ENCODE measurements around the gene CCL24.
A peak's percentile ranks its signal among the peaks of the same experiment; 100 is the strongest.
"Not testable (repeated sequence)": the region's sequence is repeated elsewhere in the genome, so short reads cannot be mapped to it uniquely, and the experiment has no call there.

CCL24 gene, protein sequence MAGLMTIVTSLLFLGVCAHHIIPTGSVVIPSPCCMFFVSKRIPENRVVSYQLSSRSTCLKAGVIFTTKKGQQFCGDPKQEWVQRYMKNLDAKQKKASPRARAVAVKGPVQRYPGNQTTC

DNA sequence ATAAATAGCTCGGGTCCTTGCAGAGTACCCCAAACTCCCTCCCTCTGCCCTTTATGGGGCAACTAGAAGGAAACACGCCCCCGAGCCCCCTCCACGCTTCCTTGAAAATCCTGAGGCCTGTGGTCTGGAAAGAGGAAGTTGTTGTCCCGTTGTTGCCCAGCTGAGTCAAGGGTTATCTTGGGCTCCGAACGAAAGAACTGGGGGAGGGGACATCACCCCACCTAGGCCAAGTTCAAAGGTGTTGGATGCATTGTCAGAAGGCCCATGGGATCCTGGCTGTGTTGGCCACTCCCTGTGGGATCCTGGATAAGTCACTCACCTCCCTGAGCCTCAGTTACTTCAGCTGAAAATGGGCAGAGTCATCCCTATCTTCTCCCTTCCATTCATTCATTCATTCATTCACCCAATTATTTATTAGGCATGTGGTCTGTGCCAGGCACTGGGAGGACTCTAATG is at the start of gene CCL24:
Gene CCL24, minus strand, starts transcription at position 26 of the 456 bp plus-strand sequence. CDS start 91 bp downstream, outside the sequence.
- no peak for DNase-seq

DNA sequence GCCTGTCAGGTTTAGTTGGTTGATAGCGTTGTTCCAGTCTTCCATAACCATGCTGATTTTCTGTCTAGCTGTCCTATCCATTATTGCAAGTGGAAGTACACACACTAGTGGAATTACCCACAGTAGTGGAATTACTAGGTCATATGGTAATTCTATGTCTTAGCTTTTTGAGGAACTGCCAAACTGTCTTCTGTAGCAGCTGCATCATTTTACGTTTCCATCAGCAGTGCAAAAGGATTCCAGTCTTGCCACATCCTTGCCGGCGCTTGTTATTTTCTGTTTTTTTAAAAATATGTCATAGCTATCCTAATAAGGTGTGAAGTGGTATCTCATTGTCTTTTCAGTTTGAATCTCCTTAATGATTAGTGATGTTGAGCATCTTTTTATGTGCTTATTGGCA is 48.0 kb upstream of the CCL24 start:
- DNase-seq: no peak

DNA sequence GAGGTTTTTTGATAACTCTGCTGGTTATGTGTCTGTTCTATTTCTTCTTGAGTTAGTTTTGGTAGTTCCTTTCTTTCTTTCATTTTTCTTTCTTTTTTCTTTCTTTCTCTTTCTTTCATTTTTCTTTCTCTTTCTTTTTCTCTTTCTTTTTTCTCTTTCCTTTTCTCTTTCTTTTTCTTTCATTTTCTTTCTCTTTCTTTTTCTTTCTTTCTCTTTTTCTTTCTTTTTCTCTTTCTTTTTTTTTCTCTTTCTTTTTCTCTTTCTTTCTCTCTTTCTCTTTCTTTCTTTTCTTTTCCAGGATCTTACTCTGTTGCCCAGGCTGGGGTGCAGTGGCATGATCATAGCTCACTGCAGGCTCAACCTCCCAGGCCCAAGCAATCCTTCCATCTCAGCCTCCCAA is 44.8 kb upstream of the CCL24 start:
- DNase-seq: no peak

DNA sequence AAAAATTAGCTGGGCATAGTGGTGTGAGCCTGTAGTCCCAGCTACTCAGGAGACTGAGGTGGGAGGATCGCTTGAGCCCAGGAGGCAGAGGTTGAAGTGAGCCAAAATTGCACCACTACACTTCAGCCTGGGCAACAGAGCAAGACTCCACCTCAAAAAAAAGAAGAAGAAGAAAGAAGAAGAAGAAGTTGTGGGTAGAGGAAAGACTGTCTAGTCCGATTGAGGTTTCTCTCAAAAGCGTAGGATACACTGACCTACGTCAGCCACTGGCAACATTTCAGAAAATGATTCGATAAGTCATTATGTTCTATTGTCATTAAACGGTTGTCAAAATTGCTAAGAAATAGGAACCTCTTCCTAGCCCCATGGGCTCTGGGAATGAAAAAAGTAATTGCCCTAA is 42.9 kb upstream of the CCL24 start:
- no peak for DNase-seq

DNA sequence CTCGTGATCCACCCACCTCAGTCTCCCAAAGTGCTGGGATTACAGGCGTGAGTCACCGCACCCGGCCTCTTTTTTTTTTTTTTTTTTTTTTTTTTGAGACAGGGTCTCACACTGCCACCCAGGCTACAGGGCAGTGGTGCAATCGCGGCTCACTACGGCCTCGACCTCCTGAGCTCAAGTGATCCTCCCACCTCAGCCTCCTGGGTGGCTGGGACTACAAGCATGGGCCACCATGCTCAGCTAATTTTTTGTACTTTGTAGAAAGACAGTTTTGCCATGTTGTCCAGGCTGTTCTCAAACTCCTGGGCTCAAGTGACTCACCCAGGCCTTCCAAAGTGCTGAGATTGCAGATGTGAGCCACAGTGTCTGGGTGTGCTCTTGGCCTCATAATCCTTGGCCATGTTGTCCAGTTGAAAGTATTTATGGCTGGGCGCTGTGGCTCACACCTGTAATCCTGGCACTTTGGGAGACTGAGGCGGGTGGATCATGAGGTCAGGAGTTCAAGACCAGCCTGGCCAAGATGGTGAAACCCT is 41.3 kb upstream of the CCL24 start:
- not testable (repeated sequence) for DNase-seq

DNA sequence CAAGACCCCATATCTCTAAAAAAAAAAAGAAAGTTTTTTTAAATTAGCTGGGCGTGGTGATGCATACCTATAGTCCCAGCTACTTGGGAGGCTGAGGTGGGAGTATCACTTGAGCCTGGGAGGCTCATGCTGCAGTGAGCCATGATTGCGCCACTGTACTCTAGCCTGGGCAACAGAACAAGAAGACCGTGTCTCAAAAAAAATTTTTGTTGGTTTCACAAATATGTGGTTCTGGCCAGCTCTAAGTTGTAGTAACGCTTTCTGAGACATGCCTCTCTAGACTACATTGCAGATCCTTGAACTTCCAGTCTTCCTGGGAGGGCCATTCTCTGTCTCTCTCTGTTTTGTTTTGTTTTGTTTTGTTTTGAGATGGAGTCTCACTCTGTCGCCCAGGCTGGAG is 40.6 kb upstream of the CCL24 start:
- DNase-seq: no peak

DNA sequence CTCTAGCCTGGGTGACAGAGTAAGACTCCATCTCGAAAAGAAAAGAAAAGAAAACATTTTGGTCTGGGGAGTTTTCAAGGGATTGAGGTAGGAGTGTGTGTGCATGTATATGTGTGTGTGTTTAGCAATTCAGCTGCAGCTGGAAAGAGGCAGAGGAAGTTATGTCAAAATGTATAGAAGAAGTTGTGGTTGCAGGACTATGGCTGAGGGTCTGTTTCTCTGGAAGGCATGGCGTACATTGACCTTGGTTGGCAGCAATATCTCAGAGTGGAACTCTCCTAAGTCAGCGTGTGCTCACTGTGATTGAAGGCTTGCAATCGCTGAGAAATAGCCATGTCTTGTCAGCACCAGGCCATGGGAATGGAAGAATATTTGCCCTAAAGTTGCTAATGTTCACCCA is 36.6 kb upstream of the CCL24 start:
- no peak for DNase-seq

DNA sequence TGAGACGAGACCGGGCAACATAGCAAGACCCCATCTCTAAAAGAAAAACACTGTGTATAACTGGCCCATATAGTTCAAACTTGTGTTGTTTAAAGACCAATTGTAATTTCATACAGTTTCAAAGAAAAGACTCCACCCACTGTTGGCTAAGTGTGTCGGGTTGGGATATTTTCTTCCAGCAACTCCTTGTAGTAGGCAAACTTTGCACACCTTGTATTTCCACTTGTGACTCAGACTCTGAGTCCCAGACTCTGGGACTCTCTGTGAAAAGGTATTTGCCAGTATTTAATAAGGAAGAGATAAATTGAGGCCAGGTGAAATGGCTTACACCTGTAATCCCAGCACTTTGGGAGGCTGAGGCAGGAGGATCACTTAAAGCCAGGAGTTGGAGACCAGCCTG is 36.0 kb upstream of the CCL24 start:
- no peak for DNase-seq

DNA sequence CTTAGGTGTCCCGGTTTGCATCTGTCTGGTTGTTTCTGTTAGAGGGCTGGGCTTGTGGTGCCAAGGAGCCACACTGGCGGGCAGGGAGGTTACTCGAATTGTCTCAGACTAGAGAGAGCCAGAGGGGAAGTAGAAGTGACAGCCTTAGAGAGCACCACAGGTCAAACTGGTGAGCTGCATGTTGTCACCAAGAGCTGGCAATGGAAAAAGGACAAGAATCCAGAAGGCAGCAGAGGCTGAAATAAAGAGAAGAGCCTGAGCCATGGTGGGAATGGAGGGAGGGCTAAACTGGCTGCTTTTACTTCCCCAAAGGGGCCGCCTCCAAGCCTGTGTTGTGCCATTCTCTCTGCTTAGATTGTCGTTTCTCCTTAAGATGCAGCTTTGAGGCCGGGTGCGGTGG is 34.1 kb upstream of the CCL24 start:
- DNase-seq: no peak

DNA sequence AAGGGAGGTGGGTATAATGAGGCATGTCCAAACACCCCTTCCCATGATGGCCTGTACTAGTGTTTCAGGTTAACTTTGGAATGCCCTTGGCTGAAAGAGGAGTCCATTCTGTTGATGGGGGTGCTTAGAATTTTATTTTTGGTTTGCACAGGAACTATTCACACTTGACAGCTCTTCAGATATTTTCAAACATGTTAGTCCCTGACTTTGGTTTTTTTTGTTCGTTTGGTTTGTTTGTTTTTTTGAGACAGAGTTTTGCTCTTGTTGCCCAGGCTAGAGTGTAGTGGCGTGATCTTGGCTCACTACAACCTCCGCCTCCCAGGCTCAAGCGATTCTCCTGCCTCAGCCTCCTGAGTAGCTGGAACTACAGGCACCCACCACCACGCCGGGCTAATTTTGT is 31.5 kb upstream of the CCL24 start:
- not testable (repeated sequence) for DNase-seq

DNA sequence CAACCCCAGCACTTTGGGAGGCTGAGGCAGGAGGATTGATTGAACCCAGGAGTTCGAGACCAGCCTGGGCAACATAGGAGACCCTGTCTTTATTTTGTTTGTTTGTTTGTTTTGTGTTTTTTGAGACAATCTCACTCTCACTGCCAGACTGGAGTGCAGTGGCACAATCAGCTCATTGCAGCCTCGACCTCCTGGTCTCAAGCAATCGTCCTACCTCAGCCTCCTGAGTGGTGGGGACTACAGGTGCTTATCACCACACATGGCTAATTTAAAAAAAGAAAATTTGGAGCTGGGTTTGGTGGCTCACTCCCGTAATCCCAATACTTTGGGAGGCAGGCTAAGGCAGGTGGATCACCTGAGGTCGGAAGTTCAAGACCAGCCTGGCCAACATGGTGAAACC is 30.6 kb upstream of the CCL24 start:
- DNase-seq: no peak

DNA sequence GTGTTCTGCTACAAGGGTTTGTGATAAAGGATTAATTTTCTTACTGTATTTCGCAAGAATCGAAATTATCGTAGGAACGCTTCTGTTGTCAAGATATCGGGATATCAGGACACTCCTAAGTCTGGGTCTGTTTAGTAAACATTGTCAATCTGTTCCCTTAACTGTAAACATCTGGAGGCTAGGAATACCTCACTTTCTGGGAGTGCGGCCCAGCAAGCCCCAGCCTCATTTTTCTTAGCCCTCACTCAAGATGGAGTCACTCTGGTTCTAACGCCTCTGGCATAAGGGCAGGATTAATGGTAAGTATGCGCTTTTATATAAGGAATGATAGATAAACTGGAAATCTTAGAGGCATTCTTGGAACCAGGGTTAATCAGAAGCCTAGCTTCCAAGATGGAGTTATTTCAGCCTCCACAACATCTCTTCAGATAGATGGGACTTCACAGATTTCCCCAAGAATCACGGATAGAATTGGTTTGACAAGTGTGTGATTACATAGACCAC is 30.1 kb upstream of the CCL24 start:
- no peak for DNase-seq

DNA sequence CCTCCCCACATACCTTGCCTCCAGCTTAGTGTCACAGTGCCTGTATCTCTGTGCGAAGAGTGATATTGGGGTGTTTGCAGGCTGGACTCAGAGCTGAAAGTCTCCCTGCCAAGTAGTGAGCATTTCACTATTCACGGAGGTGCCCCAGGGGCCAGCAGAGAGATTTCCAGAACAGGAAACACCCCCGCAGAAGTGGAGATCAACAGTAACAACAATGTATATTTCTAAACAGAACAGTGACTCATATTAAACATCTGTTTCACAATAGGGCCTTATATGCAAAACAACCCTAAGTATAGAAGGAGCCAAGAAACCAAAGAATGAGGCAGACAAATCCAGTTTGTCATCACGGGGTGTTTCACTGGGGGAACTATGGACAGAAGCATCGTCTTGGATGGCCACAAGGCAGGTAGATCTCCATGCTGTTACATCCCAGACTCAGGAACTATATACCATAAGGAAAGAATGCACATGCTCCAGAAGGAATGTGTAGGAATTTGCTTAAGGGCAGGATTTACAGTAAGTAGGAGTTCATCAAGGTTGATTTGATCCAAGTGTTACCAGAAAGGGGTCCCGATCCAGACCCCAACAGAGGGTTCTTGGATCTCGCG is 29.3 kb upstream of the CCL24 start:
- DNase-seq: peak; percentile 6 to 21

DNA sequence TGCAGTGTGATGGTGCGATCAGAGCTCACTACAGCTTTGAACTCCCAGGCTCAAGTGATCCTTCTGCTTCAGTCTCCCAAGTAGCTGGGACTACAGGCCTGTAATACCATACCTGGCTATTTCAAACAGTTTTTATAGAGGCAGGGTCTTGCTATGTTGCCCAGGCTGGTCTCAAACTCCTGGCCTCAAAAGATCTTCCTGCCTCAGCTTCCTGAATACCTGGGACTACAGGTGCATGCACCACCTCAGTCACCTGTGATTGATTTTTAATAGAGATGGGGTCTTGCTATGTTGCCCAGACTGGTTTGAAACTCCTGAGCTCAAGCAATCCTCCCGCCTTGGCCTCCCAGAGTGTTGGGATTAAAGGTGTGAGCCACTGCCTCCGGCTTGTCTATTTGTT is 26.4 kb upstream of the CCL24 start:
- DNase-seq: no peak

DNA sequence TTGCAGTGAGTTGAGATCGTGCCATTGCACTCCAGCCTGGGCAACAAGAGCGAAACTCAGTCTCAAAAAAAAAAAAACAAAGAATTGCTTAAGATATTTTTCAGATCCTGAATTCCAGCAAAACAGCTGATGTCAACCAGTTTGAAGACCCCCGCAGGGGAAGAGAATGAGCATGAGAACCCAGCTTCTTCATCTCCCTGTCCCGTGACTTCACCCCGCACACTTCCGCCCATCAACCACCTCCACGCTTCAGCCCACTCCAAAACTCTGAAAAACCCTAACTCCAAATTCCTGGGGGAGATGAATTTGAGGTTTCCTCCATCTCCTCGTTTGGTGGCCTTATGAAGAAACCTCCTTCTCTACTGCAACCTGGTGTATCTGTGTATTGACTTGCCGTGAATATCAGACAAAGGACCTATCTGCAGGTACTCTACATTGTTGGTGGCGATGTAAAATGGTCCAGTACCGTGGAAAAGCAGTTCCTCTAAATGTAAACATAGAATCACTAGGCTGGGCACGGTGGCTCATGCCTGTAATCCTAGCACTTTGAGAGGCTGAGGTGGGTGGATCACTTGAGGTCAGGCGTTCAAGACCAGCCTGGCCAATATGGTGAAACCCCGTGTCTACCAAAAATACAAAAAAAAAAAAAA is 24.8 kb upstream of the CCL24 start:
- DNase-seq: not testable (repeated sequence)

DNA sequence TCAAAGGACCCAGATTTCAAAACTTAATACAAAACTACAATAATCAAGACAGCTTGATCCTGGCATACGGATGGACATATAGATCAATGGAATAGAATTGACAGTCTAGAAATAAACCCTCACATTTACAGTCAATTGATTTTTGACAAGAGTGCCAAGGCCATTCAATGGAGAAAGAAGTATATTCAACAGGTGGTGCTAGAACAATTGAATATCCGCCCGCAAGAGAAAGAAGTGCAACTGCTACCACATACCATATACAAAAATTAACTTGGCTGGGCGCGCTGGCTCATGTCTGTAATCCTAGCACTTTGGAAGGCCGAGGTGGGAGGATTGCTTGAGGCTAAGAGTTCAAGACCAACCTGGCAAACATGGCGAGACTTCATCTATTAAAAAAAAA is 23.2 kb upstream of the CCL24 start:
- DNase-seq: no peak

DNA sequence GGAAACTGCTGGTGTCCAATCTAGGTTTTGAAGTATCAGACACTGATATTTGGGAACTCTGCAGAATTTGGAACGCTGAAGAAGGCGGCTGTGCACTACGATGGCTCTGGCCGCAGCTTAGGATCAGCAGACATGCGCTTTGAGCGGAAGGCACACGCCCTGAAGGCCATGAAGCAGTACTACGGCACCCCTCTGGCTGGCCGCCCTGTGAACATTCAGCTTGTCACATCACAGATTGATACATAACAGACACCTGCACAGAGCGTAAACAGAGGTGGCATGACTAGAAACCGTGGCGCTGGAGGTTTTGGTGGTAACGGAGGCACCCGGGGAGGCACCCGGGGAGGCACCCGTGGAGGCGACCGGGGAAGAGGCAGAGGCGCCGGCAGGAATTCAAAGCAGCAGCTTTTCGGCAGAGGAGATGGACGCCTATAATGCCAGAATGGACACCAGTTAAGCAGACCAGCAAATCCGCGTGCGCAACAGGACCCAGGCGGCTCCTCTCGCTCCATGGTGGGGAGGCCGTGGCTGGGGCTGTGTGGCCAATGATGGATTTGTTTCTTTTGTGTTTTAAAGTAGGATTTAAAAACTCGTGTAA is 22.2 kb upstream of the CCL24 start:
- no peak for DNase-seq

DNA sequence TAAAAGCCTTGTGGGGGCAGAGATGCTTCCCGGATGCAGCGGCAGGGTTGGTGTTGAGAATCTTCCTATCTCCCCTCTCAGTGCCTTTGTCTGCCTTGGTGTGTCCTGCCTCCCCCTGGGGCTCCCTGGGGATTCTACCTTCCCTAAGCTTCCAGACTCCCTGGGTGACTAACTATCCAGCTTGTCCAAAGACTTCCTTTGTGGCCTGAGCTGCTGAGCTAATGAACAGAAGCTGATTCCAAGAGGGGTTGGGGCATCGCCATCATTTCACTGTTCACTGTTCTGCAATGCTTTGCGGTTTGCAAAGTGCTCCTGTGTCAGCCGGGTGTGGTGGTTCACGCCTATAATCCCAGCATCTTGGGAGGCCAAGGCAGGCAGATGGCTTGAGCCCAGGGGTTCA is 20.1 kb upstream of the CCL24 start:
- not testable (repeated sequence) for DNase-seq

DNA sequence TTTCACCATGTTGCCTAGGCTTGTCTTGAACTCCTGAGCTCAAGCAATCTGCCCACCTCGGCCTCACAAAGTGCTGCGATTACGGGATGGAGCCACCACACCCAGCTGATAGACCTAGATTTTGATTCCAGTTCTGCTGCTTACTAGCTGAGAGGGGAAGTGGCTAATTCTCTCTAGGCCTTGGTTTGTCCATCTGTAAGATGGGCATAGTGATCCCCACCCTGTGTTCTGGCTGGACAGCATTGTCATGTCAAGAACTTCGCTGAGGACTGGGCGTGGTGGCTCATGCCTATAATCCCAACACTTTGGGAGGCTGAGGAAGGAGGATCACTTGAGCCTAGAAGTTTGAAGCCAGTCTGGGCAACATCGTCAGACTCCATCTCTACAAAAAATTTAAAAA is 17.4 kb upstream of the CCL24 start:
- no peak for DNase-seq

DNA sequence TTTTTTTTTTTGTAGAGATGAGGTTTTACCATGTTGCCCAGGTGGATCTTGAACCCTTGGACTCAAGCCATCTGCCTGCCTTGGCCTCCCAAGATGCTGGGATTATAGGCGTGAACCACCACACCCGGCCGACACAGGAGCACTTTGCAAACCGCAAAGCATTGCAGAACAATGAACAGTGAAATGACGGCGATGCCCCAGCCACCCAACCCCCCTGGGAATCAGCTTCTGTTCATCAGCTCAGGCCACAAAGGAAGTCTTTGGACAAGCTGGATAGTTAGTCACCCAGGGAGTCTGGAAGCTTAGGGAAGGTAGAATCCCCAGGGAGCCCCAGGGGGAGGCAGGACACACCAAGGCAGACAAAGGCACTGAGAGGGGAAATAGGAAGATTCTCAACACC is 16.1 kb upstream of the CCL24 start:
- not testable (repeated sequence) for DNase-seq

DNA sequence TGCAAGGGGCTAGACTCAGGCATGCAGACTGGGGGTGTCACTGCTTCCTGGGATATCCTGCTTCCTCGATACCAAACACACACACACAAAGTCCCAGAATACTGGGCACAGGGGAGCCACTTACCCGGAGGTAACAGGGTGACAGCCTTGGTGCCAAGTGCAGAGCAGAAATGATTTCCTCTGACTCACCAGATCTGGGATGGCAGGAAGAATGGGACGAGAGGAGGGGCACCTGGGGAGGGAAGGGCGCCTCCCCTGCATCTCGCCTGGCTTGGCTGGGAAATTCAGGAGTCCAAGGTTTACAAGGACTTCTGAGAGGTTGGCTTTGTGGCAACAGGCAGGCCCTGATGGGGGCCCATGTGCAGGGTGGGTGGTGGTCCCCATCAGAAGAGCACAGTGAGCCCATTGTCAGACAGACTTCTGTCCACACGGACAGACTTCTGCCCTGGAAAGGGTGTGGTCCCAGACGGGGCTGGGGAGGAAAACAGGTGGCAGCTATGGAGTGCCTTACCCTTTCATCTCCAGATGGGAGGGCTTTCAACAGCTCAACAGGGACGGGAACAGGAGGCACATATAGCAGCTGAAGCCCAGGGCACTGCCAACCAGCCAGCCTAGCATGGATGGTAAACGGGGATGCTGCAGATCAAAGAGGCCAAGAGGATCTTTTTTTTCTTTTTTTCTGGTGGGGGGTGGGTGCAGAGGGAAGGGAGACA is 9.7 kb upstream of the CCL24 start:
- no peak for DNase-seq

DNA sequence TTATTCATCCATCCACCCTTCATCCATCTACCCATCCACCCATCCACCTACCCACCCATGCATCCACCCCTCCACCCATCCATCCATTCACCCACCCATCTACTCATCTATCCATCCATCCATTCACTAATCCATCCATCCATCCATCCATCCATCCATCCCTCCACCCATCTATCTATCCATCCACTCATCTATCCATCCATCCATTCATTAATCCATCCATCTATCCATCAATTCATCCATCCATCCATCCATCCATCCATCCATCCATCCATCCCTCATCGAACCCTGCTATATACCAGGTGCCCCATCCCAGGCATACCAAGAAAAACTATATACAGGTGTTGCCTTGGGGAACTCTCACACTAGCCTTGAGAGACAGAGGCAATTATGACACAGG is 7.1 kb upstream of the CCL24 start:
- no peak for DNase-seq

DNA sequence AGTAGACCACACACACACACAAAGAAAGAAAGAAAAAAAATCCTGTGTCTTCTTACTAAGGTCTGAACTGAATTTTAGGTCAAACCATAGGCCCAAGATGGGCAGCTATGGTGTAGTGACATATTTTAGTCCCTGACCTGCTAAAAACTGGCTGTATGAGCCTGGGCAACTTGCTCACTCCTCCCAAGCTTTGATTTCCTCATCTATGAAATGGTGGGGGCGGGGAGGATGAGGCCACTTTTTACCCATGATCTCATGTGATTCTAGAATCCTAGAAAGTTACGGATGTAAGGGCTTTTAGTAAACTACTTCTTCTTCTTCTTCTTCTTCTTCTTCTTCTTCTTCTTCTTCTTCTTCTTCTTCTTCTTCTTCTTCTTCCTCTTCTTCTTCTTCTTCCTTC is 6.1 kb upstream of the CCL24 start:
- DNase-seq: no peak

Measured in stimulated activated CD4-positive, alpha-beta T cell treated with anti-CD3 and anti-CD28 coated beads, Interleukin-4, amount 100 ng/mL, for 4 hours (primary cell).